Measurements from ENCODE around the gene IL2RG. TPM values are rescaled to one million over a fixed set of nuclear protein-coding genes. Genes with fewer than 3 reads are reported as not detected.

IL2RG gene
- total and polyA plus RNA-seq, 10 of the 15 experiments (the other 5 are each of a cell fraction or from before 2014, with no cell fraction given) = 63.9 to 686 (median 183) TPM

DNA sequence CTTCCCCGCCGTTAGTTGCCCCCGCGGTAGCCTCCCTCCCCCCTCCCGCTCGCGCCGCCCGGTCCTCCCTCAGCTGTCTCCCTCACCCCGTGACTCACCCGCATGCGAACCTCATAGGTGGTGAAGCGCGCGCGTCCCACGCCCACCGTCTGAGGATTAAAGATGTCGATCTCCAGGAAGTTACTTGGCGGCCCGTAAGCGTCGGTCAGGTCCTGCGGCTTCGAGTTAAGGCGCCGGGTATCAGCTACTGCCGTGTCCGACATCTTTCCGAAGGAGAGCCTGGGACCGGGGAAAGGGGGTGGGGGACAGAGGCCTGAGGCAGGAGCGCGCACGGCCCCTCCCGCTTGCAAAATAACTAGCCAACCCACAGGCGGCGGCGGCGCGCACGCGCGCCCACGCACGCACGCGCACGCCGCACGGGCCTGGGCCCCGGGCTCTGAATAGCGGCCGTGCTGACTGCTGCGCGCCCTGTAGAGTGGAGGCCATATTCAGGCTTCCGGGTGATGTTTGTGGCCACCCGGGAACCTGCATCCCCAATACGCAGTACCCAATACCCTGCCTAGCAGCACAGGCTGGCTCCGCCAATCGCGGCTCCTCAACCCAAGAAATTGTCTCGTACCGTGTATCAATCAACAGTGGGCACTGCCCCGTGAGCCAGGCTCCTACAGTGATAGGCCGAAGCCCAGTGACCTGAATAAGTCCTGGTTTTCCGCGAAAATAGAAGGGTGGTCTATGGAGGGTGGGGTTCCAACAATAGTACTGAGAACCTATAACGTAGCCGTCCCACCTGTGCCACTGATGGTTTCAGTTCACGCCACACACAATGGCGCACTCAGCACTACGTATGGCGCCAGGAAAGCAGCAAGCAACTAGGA is 43.1 kb downstream of the IL2RG start, which contains the start of gene SNX12 (continued):
- TF ChIP-seq, protein P1, sequence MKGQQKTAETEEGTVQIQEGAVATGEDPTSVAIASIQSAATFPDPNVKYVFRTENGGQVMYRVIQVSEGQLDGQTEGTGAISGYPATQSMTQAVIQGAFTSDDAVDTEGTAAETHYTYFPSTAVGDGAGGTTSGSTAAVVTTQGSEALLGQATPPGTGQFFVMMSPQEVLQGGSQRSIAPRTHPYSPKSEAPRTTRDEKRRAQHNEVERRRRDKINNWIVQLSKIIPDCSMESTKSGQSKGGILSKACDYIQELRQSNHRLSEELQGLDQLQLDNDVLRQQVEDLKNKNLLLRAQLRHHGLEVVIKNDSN (IDR thresholded peaks at IDR 0.05; ENCODE audit: borderline replicate concordance, extremely low read length, insufficient read depth, low read depth, low read length) = peak; percentile 42
- peak; percentile 86 for TF ChIP-seq CREB1 (IDR thresholded peaks at IDR 0.05; ENCODE audit: low read depth)
- no peak for TF ChIP-seq MEF2B (IDR thresholded peaks at IDR 0.05; ENCODE audit: partially characterized antibody, poor library complexity, severe bottlenecking)
- TF ChIP-seq TCF12 (IDR thresholded peaks at IDR 0.05; ENCODE audit: low read depth, low read length) = peak; percentile 49; the same call in 1 of the 2 replicates
- no peak for TF ChIP-seq FOXM1 (IDR thresholded peaks at IDR 0.05; ENCODE audit: low read depth, low read length)
- no peak for TF ChIP-seq POU2F2 (IDR thresholded peaks at IDR 0.05; ENCODE audit: borderline replicate concordance, low read depth, low read length)
- TF ChIP-seq, protein P2, sequence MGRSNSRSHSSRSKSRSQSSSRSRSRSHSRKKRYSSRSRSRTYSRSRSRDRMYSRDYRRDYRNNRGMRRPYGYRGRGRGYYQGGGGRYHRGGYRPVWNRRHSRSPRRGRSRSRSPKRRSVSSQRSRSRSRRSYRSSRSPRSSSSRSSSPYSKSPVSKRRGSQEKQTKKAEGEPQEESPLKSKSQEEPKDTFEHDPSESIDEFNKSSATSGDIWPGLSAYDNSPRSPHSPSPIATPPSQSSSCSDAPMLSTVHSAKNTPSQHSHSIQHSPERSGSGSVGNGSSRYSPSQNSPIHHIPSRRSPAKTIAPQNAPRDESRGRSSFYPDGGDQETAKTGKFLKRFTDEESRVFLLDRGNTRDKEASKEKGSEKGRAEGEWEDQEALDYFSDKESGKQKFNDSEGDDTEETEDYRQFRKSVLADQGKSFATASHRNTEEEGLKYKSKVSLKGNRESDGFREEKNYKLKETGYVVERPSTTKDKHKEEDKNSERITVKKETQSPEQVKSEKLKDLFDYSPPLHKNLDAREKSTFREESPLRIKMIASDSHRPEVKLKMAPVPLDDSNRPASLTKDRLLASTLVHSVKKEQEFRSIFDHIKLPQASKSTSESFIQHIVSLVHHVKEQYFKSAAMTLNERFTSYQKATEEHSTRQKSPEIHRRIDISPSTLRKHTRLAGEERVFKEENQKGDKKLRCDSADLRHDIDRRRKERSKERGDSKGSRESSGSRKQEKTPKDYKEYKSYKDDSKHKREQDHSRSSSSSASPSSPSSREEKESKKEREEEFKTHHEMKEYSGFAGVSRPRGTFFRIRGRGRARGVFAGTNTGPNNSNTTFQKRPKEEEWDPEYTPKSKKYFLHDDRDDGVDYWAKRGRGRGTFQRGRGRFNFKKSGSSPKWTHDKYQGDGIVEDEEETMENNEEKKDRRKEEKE (IDR thresholded peaks at IDR 0.05) = no peak
- TF ChIP-seq NR2C1 (IDR thresholded peaks at IDR 0.05) = peak; percentile 57
- no peak for TF ChIP-seq CBX5 (IDR thresholded peaks at IDR 0.05; ENCODE audit: low read depth)
- TF ChIP-seq SUPT20H (IDR thresholded peaks at IDR 0.05; ENCODE audit: borderline replicate concordance, control insufficient read depth, low read depth, low read length) = peak; percentile 31; the same call in 1 of the 2 replicates
- TF ChIP-seq IRF4 (IDR thresholded peaks at IDR 0.05; ENCODE audit: low read depth, low read length) = peak; percentile 70; the same call in 1 of the 2 replicates
- TF ChIP-seq TCF7 (IDR thresholded peaks at IDR 0.05; ENCODE audit: borderline replicate concordance) = no peak
- TF ChIP-seq LARP7 (IDR thresholded peaks at IDR 0.05) = peak; percentile 88
- no peak for TF ChIP-seq PAX8 (IDR thresholded peaks at IDR 0.05)
- TF ChIP-seq, protein P3, sequence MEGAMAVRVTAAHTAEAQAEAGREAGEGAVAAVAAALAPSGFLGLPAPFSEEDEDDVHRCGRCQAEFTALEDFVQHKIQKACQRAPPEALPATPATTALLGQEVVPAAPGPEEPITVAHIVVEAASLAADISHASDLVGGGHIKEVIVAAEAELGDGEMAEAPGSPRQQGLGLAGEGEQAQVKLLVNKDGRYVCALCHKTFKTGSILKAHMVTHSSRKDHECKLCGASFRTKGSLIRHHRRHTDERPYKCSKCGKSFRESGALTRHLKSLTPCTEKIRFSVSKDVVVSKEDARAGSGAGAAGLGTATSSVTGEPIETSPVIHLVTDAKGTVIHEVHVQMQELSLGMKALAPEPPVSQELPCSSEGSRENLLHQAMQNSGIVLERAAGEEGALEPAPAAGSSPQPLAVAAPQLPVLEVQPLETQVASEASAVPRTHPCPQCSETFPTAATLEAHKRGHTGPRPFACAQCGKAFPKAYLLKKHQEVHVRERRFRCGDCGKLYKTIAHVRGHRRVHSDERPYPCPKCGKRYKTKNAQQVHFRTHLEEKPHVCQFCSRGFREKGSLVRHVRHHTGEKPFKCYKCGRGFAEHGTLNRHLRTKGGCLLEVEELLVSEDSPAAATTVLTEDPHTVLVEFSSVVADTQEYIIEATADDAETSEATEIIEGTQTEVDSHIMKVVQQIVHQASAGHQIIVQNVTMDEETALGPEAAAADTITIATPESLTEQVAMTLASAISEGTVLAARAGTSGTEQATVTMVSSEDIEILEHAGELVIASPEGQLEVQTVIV (IDR thresholded peaks at IDR 0.05; ENCODE audit: borderline replicate concordance, partially characterized antibody) = no peak
- TF ChIP-seq, protein P4, sequence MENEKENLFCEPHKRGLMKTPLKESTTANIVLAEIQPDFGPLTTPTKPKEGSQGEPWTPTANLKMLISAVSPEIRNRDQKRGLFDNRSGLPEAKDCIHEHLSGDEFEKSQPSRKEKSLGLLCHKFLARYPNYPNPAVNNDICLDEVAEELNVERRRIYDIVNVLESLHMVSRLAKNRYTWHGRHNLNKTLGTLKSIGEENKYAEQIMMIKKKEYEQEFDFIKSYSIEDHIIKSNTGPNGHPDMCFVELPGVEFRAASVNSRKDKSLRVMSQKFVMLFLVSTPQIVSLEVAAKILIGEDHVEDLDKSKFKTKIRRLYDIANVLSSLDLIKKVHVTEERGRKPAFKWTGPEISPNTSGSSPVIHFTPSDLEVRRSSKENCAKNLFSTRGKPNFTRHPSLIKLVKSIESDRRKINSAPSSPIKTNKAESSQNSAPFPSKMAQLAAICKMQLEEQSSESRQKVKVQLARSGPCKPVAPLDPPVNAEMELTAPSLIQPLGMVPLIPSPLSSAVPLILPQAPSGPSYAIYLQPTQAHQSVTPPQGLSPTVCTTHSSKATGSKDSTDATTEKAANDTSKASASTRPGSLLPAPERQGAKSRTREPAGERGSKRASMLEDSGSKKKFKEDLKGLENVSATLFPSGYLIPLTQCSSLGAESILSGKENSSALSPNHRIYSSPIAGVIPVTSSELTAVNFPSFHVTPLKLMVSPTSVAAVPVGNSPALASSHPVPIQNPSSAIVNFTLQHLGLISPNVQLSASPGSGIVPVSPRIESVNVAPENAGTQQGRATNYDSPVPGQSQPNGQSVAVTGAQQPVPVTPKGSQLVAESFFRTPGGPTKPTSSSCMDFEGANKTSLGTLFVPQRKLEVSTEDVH (IDR thresholded peaks at IDR 0.05; ENCODE audit: low read depth, partially characterized antibody) = no peak
- TF ChIP-seq, protein P5, sequence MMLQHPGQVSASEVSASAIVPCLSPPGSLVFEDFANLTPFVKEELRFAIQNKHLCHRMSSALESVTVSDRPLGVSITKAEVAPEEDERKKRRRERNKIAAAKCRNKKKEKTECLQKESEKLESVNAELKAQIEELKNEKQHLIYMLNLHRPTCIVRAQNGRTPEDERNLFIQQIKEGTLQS (IDR thresholded peaks at IDR 0.05; ENCODE audit: borderline replicate concordance, extremely low read depth, low read depth, low read length) = peak; percentile 99
- no peak for TF ChIP-seq MTA3 (IDR thresholded peaks at IDR 0.05; ENCODE audit: borderline replicate concordance, low read length)
- no peak for TF ChIP-seq CBFB (IDR thresholded peaks at IDR 0.05; ENCODE audit: low read depth)

Data from GM12878 (cell line).